ENCODE data around the gene SP5.
"Not testable (repeated sequence)": the region's sequence is repeated elsewhere in the genome, so short reads cannot be mapped to it uniquely, and the experiment has no call there.

SP5 gene

DNA sequence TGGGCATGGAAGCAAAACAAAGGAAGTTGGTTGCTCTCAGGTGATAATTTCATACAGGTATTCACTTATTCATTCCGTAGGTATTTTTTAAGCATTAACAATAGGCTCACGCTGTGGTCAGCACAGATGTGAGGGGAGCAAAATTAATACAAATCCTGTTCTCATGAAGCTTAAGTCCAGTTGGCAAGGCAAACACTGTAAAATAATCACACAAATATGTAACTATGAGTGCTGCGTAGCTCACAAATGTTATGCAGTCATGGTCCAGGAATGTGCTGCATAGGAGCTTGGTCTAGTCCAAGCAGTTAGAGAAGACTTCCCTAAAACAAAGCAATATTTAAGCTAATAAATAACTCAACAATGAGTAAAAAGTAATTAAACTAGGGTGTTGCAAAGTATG is 23.9 kb downstream of the SP5 start:
- no peak for DNase-seq (ENCODE audit: low read depth in 2 of 2)

DNA sequence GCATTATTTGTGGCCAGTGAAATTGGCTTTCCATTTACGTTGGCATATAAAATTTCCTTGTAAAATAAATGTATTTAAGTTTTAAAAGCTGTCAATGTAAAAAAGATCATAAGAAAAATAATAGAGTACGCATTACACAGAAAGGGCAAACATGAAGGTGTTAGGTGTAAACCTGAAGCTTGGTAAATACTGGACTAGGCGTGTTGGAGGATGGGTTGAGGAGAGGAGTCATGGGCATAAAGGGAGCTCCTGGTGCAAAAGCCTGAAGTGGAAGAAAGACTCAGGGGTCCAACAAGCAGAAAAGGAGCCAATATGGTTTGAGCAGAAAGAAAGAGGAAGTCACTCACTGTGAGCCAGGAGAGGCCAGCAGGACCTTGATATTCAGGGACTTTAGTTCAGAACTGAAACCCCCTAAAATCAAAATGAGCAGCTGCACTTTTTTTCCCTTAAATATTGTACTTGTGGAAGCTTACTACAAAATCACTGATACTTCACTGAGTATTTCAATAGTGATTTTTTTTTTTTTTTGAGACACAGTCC is 24.4 kb downstream of the SP5 start:
- no peak for DNase-seq (ENCODE audit: low read depth in 2 of 2)

DNA sequence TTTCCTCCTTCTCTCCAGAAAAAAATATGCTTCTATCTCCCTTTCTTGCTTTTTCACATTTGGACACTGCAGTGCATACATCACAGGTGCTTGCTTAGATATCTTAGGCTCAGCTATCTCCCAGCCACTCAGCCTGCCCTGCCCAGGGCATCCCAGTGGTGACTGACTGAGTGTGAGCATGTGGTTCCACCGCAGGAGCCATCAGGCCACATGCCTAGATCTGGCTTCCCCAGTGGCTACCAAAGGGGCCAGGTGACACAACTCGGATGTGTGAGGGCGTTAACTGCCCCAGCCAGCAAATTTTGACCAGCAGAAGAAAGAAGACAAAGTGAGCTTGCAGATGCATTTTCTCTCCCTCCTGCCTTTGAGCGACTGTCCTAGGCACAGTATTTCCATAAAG is 25.5 kb downstream of the SP5 start:
- DNase-seq (ENCODE audit: low read depth in 2 of 2): no peak

DNA sequence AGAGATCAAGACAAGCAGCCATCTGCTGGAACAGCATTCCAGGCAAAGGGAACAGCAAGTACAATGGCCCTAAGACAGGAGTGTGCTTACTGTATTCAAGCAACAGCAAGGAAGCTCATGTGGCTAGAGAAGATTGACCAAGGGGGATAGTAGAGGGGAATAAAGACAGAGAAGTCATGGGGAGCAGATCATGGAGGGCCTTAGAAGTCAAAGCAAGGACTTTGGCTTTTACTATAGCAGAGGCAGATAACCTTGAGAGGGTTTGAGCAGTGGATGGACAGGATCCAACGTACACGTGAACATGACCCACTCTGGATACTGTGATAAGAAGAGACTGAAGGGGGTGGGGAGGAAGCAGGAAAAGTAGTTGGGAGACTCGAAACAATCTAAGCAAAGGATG is 26.9 kb downstream of the SP5 start:
- no peak for DNase-seq (ENCODE audit: low read depth in 2 of 2)

DNA sequence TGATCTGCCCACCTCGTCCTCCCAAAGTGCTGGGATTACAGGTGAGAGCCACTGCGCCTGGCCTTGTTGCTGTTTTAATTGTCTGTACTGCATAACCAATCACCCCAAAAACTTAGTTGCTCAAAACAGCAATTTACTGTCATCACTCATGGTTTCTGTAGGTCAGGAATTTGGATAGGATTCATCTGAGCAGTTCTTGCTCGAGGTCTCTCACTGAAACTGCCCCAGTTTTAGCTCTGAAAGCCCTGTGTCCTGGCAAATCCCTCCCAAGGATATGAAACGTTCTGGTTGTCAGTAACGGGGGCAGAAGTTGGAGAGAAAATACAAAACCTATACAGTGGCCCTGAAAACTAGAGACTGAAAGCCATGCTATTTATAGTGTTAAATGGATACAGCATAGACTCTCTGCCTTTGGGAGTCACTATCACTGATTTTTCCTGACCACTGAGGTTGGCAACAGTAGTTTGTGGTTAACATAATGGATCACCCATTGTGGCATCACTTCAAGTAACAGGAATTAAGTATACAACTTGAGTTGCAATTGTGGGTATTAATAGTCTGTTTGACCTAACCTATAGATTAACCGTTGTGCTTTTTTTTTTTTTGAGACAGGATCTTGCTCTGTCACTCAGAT is 27.9 kb downstream of the SP5 start:
- no peak for DNase-seq (ENCODE audit: low read depth in 2 of 2)

DNA sequence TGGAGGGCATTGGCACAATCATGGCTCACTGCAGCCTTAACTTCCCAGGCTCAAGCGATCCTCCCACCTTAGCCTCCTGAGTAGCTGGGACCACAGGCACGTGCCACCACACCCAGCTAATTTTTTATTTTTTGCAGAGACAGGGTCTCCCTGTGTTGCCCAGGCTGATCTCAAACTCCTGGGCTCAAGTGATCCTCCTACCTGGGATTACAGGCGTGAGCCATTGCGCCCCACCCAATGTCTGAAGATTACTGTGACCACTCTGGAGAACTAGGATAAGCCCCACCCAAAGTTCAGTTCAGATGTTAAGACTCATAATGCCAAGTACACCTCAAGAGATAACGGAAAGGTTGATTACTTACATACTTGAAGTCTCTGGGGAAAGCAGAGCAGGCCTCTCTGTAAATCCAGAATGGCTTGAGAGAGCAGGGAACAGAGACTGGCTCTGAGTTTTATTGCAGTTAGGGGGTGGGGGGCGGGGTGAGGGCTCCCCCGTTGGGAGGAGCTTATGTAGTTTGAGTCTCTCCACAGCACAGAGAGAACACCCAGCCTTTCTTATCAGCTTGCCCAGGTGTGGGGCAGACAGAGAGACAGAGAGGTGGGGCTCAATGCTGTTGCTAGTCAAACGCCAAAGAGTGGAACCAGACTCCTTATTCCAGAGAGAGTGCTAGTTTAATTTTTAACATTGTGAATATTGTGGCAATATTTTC is 28.5 kb downstream of the SP5 start:
- DNase-seq (ENCODE audit: low read depth in 2 of 2): no peak

DNA sequence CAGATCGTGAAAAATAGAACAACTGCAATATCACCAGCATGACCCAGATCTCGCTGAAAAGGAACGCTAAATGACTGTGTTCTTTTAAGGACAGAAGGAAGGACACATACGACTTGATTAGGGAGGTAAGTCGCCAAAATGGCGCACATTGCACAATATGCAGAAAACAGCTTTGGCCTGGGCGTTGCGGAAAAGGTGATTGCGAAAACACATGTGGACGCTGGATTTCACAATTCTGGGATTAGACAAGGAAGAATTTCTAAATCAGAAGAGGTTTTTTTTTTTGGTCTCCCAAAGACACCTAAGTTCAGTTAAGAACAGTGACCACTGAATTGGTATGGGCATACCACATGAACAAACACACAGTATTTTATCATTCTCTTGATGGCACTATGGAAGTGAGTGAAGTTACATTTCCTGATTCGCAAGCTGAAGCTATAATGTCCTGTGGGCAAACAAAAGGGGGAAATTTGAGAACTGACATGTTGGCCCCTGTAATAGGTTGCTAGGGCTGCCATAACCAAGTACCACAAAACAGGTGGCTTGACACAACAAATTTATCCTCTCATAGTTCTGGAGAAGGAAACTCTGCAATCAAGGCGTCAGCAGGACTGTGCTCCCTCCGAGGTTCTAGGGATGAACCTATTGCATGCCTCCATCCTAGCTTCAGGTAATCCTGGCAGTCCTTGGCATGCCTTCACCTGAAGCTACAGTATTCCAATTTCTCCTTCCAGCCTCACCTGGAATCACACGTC is 29.3 kb downstream of the SP5 start:
- no peak for DNase-seq (ENCODE audit: low read depth in 2 of 2)

DNA sequence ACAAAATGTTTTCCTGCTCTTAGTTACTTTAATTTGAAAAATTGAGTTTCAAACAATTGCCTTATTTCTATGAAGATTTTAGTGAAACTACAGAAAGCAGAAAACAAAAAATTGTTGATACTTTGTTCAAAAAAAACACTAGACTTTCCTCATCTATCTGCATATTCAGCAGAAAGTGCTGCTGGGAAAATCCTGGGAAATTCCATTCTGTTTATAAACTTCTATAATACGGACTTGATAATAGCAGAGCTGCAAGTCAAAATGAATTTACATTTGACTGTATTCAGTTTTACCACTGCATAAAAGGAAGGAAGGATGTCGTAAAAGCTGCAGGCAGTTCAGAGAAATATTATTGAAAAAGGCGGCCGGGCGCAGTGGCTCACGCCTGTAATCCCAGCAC is 30.2 kb downstream of the SP5 start:
- DNase-seq (ENCODE audit: low read depth in 2 of 2): no peak

DNA sequence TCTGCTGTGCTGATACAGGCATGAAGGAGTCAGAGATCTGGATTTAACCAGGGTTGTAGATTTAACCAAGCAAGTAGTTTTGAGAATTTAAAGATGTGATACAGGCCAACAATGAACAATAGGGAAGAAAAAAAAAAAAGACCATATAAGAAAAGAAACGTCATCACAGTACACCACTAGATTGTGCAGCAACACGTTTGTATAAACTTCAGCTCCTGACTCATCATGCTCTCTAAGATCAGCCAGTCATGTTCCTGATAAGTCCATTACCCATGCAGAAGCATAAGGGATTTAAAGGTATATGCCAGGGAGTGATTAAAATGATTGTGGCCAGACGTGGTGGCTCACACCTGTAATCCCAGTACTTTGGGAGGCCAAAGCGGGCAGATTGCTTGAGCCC is 32.8 kb downstream of the SP5 start:
- DNase-seq (ENCODE audit: low read depth in 2 of 2): no peak

DNA sequence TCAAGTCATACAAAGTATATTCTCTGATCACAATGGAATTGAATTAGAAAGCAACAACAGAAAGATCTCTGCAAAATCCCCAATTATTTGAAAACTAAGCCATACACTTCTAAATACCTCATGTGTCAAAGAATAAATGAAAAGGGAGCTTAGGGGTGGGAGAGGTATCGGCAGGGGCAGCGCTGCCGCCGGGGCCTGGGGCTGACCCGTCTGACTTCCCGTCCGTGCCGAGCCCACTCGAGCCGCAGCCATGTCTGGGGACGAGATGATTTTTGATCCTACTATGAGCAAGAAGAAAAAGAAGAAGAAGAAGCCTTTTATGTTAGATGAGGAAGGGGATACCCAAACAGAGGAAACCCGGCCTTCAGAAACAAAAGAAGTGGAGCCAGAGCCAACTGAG is 36.4 kb downstream of the SP5 start:
- not testable (repeated sequence) for DNase-seq (ENCODE audit: low read depth in 2 of 2)

DNA sequence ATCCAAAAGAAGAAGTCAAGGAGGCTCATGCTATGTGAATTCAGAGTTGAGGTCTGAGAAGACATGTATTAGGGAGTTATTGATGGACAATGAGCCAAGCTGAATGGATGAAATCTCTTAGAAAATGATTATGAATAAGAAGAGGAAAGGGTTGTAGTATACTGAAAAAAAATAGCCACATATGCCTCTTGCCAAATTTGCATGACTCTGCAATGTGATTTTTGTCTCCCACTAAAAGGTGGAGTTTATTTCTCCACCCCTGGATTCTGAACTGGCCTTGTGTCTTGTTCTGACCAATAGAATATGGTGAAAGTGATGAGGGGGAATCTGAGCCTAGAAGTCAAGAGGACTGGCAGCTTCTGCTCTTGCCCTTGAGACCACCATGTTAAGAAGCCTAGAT is 46.4 kb downstream of the SP5 start:
- no peak for DNase-seq (ENCODE audit: low read depth in 2 of 2)

DNA sequence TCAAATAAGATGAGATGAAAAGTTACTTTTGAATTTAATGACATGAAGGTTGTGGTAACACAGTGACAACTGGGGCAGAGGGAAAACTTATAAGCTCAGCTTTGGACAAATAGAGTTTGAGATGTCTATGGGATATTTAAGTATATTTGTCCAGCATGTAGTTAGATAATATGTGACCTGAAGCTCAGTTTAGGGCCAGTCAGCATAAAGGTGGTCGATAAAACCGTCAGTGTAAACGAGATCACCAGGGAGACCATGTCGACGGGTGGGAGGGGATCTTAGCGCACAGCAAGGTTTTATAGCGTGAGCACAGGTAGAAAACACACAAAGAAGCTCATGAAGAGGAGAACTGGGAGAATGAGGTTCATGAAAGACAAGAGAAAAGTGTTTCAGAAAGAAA is 47.6 kb downstream of the SP5 start:
- DNase-seq (ENCODE audit: low read depth in 2 of 2): no peak

DNA sequence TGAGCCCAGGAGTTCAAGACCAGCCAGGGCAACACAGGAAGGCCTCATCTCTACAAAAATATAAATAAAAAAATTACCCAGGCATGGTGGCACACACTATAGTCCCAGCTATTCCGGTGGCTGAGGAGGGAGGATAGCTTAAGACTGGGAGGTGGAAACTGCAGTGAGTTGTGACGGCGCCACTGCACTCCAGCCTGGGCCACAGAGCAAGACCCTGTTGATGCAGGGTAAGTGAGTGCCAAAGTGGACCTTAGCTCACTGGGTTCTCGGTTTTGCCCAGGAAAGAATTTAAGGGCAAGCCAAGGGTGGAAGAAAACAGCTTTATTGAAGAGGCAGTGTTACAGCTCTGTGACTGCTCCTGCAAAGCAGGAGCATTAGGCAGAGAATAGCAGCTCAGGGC is 48.1 kb downstream of the SP5 start:
- no peak for DNase-seq (ENCODE audit: low read depth in 2 of 2)

DNA sequence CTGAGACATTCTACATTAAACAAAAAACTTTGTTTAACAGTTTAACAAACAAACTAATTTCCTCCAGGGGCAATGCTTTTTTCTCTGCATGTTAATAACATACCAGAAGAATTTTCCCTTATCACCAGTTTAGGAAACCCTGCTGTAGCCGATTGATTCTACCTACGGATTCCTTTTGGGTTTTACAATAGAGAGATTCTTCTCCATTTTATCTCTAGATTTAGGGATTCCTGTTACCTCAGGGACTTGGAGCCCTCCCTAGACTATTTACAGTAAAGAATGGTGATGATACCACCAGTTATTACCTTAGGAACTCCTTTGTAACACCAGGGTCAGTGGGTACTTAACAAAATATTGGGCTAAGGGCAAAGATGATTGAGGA is 49.7 kb downstream of the SP5 start:
- DNase-seq (ENCODE audit: low read depth in 2 of 2): no peak

DNA sequence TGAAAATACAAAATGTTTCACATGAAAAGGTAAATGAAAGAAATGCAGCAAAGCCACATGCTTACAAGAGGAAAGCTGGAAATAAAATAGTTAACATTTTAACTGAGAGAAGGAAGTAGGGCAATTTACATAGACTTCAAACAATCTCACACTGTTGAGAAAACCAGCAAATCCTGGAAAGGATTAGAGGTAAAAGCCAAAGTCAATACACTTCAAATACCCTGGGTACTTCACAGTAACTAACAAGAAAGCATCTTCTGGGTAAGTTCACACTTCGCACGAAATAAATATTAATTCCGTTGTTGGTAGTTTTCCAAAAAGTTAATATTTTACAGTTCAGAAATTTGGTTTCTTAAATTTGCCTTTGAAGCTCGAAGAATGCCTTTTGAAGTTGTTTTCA is 51.6 kb downstream of the SP5 start:
- DNase-seq (ENCODE audit: low read depth in 2 of 2): no peak
